GM12878 (cell line): Measurements from ENCODE around the gene FAM81A. TPM values are rescaled to one million over a fixed set of nuclear protein-coding genes. Genes with fewer than 3 reads are reported as not detected.

Source experiments
- BCLAF1 ChIP-seq: fragments of 450-650 bp; IDR thresholded peaks from 2 replicates; pipeline ENCODE4 v1.6.1; 2017; ENCODE audit warnings: antibody characterized with exemption, mild to moderate bottlenecking, moderate library complexity
- CHD2 ChIP-seq: IDR thresholded peaks from 2 replicates; pipeline ENCODE4 v1.6.1; 2011; ENCODE audit warnings: low read depth, low read length, improper control_type of control experiment, borderline replicate concordance
- CHD4 ChIP-seq: fragments of 200-600 bp; sonication (generic); IDR thresholded peaks from 2 replicates; pipeline ENCODE4 v1.6.1; 2016; ENCODE audit warnings: mild to moderate bottlenecking
- HCFC1 ChIP-seq: fragments of 150-350 bp; IDR thresholded peaks from 2 replicates; pipeline ENCODE4 v1.6.1; 2014; ENCODE audit warnings: low read length
- LARP7 ChIP-seq: fragments of 450-650 bp; IDR thresholded peaks from 2 replicates; pipeline ENCODE4 v1.6.1; 2017; ENCODE audit warnings: mild to moderate bottlenecking
- POLR2AphosphoS5 ChIP-seq: IDR thresholded peaks from 2 replicates; pipeline ENCODE4 v1.6.1; 2011; ENCODE audit warnings: mild to moderate bottlenecking, low read length, inconsistent platforms
- RELB ChIP-seq: fragments of 450-650 bp; IDR thresholded peaks from 2 replicates; pipeline ENCODE4 v1.6.1; 2017; ENCODE audit warnings: low read depth, mild to moderate bottlenecking, moderate library complexity
- SMAD1 ChIP-seq: fragments of 450-650 bp; IDR thresholded peaks from 2 replicates; pipeline ENCODE4 v1.6.1; 2018; ENCODE audit warnings: mild to moderate bottlenecking, low read depth; ENCODE audit not compliant: partially characterized antibody
- TCF12 ChIP-seq: IDR thresholded peaks from 2 replicates; pipeline ENCODE4 v1.6.1; 2011; ENCODE audit warnings: low read depth, mild to moderate bottlenecking, low read length
- YY1 ChIP-seq: IDR thresholded peaks from 2 replicates; pipeline ENCODE4 v1.6.1; 2011; ENCODE audit warnings: low read depth, mild to moderate bottlenecking, low read length
- ZNF592 ChIP-seq: fragments of 450-650 bp; IDR thresholded peaks from 2 replicates; pipeline ENCODE4 v1.6.1; 2017; ENCODE audit warnings: mild to moderate bottlenecking, moderate library complexity
- ZSCAN29 ChIP-seq: fragments of 450-650 bp; IDR thresholded peaks from 2 replicates; pipeline ENCODE4 v1.6.1; 2017; ENCODE audit warnings: mild to moderate bottlenecking, moderate library complexity
- polyA plus RNA-seq, 11 experiments: library from polyadenylated mRNA; depleted of rRNA in 4 of 11; unstranded in 6 of 11; stranded (reverse) in 5 of 11; fragments of >200 nt; fragmentation: Nextera tagmentation in 4 of 11; fragmentation: Illumina TruSeq in 1 of 11; extraction: Ambion mirVana in 4 of 11; extraction: Trizol in 1 of 11; gene quantifications; 1 replicate in 1 of 11; 2 replicates in 10 of 11; pipeline versions ENCODE4 v1.2.1 to v1.2.3, GENCODE V29; 2011 to 2016; ENCODE audit warnings: inconsistent platforms in 2 of 11, missing spikeins in 2 of 11, low read depth in 1 of 11
- total RNA-seq, 4 experiments: library from RNA; depleted of rRNA in 3 of 4; stranded (reverse); fragments of >200 nt in 3 of 4; fragmentation: Illumina TruSeq in 1 of 4; extraction: Trizol in 1 of 4; gene quantifications; 2 replicates each; pipeline versions ENCODE4 v1.2.1 to v1.2.3, GENCODE V29; 2013 to 2021
- TF ChIP-seq, protein P1 (sequence below): fragments of 450-650 bp; IDR thresholded peaks from 2 replicates; pipeline ENCODE4 v1.6.1; 2017; ENCODE audit warnings: mild to moderate bottlenecking, low read depth, inconsistent platforms; ENCODE audit not compliant: poor library complexity, severe bottlenecking
- TF ChIP-seq, protein P2 (sequence below): fragments of 450-650 bp; IDR thresholded peaks from 2 replicates; pipeline ENCODE4 v1.6.1; 2016; ENCODE audit warnings: mild to moderate bottlenecking

FAM81A gene
- total and polyA plus RNA-seq, 10 of the 15 experiments (the other 5 are each of a cell fraction or from before 2014, with no cell fraction given): 0.18 to 34.5 (median 16.2) TPM

DNA sequence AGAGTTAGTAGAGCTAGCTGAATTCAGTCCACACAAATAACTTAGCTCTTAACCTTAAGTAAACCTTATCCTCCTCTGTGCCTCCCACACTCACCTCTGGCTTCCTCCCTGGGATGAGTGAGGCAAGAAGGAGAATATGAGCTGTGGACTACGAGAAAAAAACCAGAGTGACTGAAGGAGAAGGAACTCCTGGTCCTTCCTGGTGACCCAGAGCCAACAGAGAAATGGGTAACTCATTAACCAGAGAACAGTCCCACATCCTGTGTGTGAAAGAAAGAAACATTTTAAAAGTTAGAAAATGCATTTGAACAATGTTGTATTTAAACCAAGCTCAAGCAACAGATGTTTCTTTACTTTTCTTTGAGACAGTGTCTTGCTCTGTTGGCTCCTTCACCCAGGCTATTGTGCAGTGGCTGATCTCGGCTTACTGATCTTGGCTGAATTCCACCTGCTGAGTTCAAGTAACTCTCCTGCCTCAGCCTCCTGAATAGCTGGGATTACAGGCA lies 27.5 kb upstream of the FAM81A start (continued):
- no peak for TF ChIP-seq BCLAF1
- no peak for TF ChIP-seq CHD4
- TF ChIP-seq RELB: peak; percentile 58
- no peak for TF ChIP-seq CHD2
- TF ChIP-seq HCFC1: no peak
- TF ChIP-seq SMAD1: no peak
- TF ChIP-seq ZSCAN29: no peak
- no peak for TF ChIP-seq LARP7
- TF ChIP-seq ZNF592: no peak
- no peak for TF ChIP-seq POLR2AphosphoS5
- TF ChIP-seq, protein P1, sequence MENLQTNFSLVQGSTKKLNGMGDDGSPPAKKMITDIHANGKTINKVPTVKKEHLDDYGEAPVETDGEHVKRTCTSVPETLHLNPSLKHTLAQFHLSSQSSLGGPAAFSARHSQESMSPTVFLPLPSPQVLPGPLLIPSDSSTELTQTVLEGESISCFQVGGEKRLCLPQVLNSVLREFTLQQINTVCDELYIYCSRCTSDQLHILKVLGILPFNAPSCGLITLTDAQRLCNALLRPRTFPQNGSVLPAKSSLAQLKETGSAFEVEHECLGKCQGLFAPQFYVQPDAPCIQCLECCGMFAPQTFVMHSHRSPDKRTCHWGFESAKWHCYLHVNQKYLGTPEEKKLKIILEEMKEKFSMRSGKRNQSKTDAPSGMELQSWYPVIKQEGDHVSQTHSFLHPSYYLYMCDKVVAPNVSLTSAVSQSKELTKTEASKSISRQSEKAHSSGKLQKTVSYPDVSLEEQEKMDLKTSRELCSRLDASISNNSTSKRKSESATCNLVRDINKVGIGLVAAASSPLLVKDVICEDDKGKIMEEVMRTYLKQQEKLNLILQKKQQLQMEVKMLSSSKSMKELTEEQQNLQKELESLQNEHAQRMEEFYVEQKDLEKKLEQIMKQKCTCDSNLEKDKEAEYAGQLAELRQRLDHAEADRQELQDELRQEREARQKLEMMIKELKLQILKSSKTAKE: peak; percentile 22
- TF ChIP-seq, protein P2, sequence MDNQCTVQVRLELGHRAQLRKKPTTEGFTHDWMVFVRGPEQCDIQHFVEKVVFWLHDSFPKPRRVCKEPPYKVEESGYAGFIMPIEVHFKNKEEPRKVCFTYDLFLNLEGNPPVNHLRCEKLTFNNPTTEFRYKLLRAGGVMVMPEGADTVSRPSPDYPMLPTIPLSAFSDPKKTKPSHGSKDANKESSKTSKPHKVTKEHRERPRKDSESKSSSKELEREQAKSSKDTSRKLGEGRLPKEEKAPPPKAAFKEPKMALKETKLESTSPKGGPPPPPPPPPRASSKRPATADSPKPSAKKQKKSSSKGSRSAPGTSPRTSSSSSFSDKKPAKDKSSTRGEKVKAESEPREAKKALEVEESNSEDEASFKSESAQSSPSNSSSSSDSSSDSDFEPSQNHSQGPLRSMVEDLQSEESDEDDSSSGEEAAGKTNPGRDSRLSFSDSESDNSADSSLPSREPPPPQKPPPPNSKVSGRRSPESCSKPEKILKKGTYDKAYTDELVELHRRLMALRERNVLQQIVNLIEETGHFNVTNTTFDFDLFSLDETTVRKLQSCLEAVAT: no peak
- TF ChIP-seq YY1: no peak
- no peak for TF ChIP-seq TCF12
